ENCODE data around the gene IGSF23. TPM values are rescaled to one million over a fixed set of nuclear protein-coding genes. Genes with fewer than 3 reads are reported as not detected.

The IGSF23 gene
- polyA plus RNA-seq (2013, experiment 1 of 2) = not detected
- not detected for polyA plus RNA-seq (2013, experiment 2 of 2)

DNA sequence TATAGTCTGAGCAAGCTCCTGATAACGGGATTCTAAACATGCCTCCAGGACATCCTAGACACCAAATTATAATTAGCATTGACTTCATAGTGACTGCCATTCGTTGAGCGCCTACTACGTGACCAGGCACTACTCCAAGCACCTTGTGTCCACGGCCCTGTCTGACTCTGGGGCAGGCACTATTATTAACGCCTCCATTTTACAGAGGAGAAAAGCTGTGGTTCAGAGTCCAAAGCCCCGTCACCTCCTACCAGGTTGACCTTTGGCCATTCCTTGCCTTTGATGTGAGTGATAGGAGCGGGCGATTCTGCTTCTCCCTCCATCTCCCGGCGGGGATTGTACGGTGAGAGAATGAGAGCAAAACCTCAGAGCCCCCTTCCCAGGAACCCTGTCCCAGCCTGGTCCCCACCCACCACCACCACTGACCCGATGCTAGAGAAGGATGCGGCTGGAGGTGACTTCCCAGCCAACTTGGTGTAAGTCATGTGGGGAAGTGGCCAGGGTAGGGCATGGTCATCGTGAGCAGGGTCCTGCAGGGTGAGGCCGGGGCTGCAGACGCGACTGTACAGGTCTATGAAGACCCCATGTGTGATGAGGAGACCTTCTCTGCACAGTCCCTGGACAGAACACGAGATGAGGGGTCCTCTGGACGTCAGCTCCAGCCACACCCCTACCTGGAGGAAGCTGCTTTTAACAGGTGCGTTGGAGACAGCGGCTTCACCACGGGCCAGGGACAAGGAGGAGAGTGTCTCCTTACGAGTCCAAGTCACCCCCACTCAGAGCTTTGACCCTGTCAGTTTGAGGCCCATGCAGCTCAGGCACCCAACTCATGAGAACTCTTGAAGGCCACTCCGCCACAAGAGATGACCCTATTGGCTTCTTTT, at the start of gene IGSF23:
IGSF23 (plus strand) TSS at position 269 of the 884 bp plus-strand sequence; CDS start at position 352, 83 bp downstream.
- no CpG with 5 or more reads among the region's 25 CpGs for WGBS, 2 donors (ENCODE audit: extremely low coverage in 2 of 2, insufficient read length in 2 of 2, insufficient replicate concordance in 1 of 2)
- H4K91ac ChIP-seq (ENCODE audit: low read depth, low read length, poor library complexity) = no peak within 1 kb of the TSS

GRCh38 chr19:44566984-44567383, 46.4 kb upstream of the IGSF23 start:
- no peak overlapping the region for H2BK15ac ChIP-seq (ENCODE audit: low read length)
- peaks cover 0 to 1% of the 10 kb centered on the region in 2 donors for H3K4me1 ChIP-seq (ENCODE audit: control insufficient read depth in 2 of 2, insufficient read depth in 1 of 2, low read depth in 1 of 2, low read length in 2 of 2)
- no peak overlapping the region for H4K91ac ChIP-seq (ENCODE audit: low read depth, low read length, poor library complexity)
- H3K4me2 ChIP-seq (ENCODE audit: insufficient read depth, low read length, poor library complexity, severe bottlenecking) = peak overlapping the region; percentile 11
- no peak overlapping the region for H3K9ac ChIP-seq (ENCODE audit: low read depth, low read length, poor library complexity)
- no peak overlapping the region for H2BK12ac ChIP-seq (ENCODE audit: low read length)
- no CpG with 5 or more reads among the region's 5 CpGs for WGBS, 2 donors (ENCODE audit: extremely low coverage in 2 of 2, insufficient read length in 2 of 2, insufficient replicate concordance in 1 of 2)
- H3K4ac ChIP-seq (ENCODE audit: low read length) = no peak overlapping the region
- H3K79me1 ChIP-seq (ENCODE audit: low read depth, low read length) = no peaks in the 10 kb centered on the region
- no peak overlapping the region for H2BK5ac ChIP-seq (ENCODE audit: low read length)
- peaks cover 0 to 3% (median 0%) of the 10 kb centered on the region in 3 experiments for H3K27me3 ChIP-seq (ENCODE audit: control insufficient read depth in 3 of 3, insufficient read depth in 3 of 3, low read depth in 1 of 3, low read length in 3 of 3)
- no peak overlapping the region for H4K8ac ChIP-seq (ENCODE audit: low read depth, low read length)
- no peak overlapping the region for H3K18ac ChIP-seq (ENCODE audit: low read length)
- no peak overlapping the region for H2BK120ac ChIP-seq (ENCODE audit: low read depth, low read length)
- no peak overlapping the region for H3K27ac ChIP-seq (replicated peaks; ENCODE audit: low read length)
- H3K36me3 ChIP-seq (replicated peaks in 1 of 2; ENCODE audit: control insufficient read depth in 2 of 2, insufficient read depth in 2 of 2, low read length in 2 of 2) = no peaks in the 10 kb centered on the region
- no peak overlapping the region for H3K14ac ChIP-seq (ENCODE audit: low read length)
- no peak overlapping the region for H2AFZ ChIP-seq (ENCODE audit: low read length)
- no peaks in the 10 kb centered on the region for H3K9me3 ChIP-seq (replicated peaks in 1 of 2; ENCODE audit: control insufficient read depth in 2 of 2, insufficient read depth in 1 of 2, low read depth in 1 of 2, low read length in 2 of 2)
- no peak overlapping the region for H3K23ac ChIP-seq (ENCODE audit: low read depth, low read length, poor library complexity)
- no peak for DNase-seq (ENCODE audit: low spot score)
- no peak overlapping the region for H2AK5ac ChIP-seq (ENCODE audit: low read depth, low read length)
- H3K4me3 ChIP-seq (ENCODE audit: low read length in 2 of 2) = no peak overlapping the region

More for the DNA sequence above, at the start of gene IGSF23:
- no peak within 1 kb of the TSS for H3K9ac ChIP-seq (ENCODE audit: low read depth, low read length, poor library complexity)
- no peak within 1 kb of the TSS for H3K14ac ChIP-seq (ENCODE audit: low read length)
- no peak within 1 kb of the TSS for H3K4me3 ChIP-seq (ENCODE audit: low read length in 2 of 2)
- no peak within 1 kb of the TSS for H3K4ac ChIP-seq (ENCODE audit: low read length)
- peak within 1 kb of the TSS; percentile 79 for H3K18ac ChIP-seq (ENCODE audit: low read length)
- H4K8ac ChIP-seq (ENCODE audit: low read depth, low read length) = no peak within 1 kb of the TSS
- H3K27ac ChIP-seq (replicated peaks; ENCODE audit: low read length) = no peak within 1 kb of the TSS
- no peaks in the 10 kb centered on the region for H3K4me1 ChIP-seq (ENCODE audit: control insufficient read depth in 2 of 2, insufficient read depth in 1 of 2, low read depth in 1 of 2, low read length in 2 of 2)
- no peaks in the 10 kb centered on the region for H3K27me3 ChIP-seq (ENCODE audit: control insufficient read depth in 3 of 3, insufficient read depth in 3 of 3, low read depth in 1 of 3, low read length in 3 of 3)
- H3K9me3 ChIP-seq (replicated peaks in 1 of 2; ENCODE audit: control insufficient read depth in 2 of 2, insufficient read depth in 1 of 2, low read depth in 1 of 2, low read length in 2 of 2) = no peaks in the 10 kb centered on the region
- DNase-seq (ENCODE audit: low spot score) = no peak
- H2AK5ac ChIP-seq (ENCODE audit: low read depth, low read length) = peak within 1 kb of the TSS; percentile 3
- H3K36me3 ChIP-seq (replicated peaks in 1 of 2; ENCODE audit: control insufficient read depth in 2 of 2, insufficient read depth in 2 of 2, low read length in 2 of 2) = no peaks in the 10 kb centered on the region
- no peak within 1 kb of the TSS for H2BK12ac ChIP-seq (ENCODE audit: low read length)
- no peak within 1 kb of the TSS for H3K23ac ChIP-seq (ENCODE audit: low read depth, low read length, poor library complexity)
- H2AFZ ChIP-seq (ENCODE audit: low read length) = no peak within 1 kb of the TSS
- peak within 1 kb of the TSS; percentile 79 for H2BK15ac ChIP-seq (ENCODE audit: low read length)
- no peak within 1 kb of the TSS for H3K4me2 ChIP-seq (ENCODE audit: insufficient read depth, low read length, poor library complexity, severe bottlenecking)
- no peak within 1 kb of the TSS for H2BK120ac ChIP-seq (ENCODE audit: low read depth, low read length)
- no peaks in the 10 kb centered on the region for H3K79me1 ChIP-seq (ENCODE audit: low read depth, low read length)
- H2BK5ac ChIP-seq (ENCODE audit: low read length) = no peak within 1 kb of the TSS

DNA sequence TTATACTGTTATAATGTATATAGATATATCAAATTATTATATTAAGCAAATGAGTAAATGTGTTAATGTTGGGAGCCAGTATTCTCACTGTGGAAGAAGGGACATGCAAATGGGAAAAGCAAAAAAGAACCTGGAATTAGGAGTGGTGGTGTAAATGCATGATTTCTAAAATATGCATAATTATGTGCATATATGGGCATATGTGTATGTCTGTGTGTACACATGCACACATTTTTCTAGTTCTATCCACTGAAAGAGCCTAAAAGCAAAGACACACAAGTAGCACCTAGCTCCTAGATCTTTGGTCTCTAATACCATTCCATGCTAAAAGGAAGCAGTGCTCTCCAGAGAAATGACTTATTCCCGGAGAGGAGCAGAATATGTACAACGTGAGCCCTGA, 45.6 kb upstream of the IGSF23 start:
- Histone ChIP-seq H3K4ac (ENCODE audit: low read length) (no peak overlapping the region), H3K27ac (replicated peaks; ENCODE audit: low read length) (no peak overlapping the region), H3K27me3 (ENCODE audit: control insufficient read depth in 3 of 3, insufficient read depth in 3 of 3, low read depth in 1 of 3, low read length in 3 of 3) (peaks cover 0 to 3% (median 0%) of the 10 kb centered on the region in 3 experiments), H3K9ac (ENCODE audit: low read depth, low read length, poor library complexity) (no peak overlapping the region), H2BK12ac (ENCODE audit: low read length) (no peak overlapping the region), H3K79me1 (ENCODE audit: low read depth, low read length) (no peaks in the 10 kb centered on the region), H3K4me1 (ENCODE audit: control insufficient read depth in 2 of 2, insufficient read depth in 1 of 2, low read depth in 1 of 2, low read length in 2 of 2) (peaks cover 0 to 1% of the 10 kb centered on the region in 2 donors), H3K9me3 (replicated peaks in 1 of 2; ENCODE audit: control insufficient read depth in 2 of 2, insufficient read depth in 1 of 2, low read depth in 1 of 2, low read length in 2 of 2) (no peaks in the 10 kb centered on the region), H3K4me3 (ENCODE audit: low read length in 2 of 2) (no peak overlapping the region), H3K36me3 (replicated peaks in 1 of 2; ENCODE audit: control insufficient read depth in 2 of 2, insufficient read depth in 2 of 2, low read length in 2 of 2) (no peaks in the 10 kb centered on the region), H3K18ac (ENCODE audit: low read length) (no peak overlapping the region), H2AFZ (ENCODE audit: low read length) (no peak overlapping the region), H3K23ac (ENCODE audit: low read depth, low read length, poor library complexity) (no peak overlapping the region), H3K14ac (ENCODE audit: low read length) (no peak overlapping the region), H2BK120ac (ENCODE audit: low read depth, low read length) (no peak overlapping the region), H2AK5ac (ENCODE audit: low read depth, low read length) (no peak overlapping the region), H3K4me2 (ENCODE audit: insufficient read depth, low read length, poor library complexity, severe bottlenecking) (no peak overlapping the region), H2BK15ac (ENCODE audit: low read length) (no peak overlapping the region), H4K8ac (ENCODE audit: low read depth, low read length) (no peak overlapping the region), H4K91ac (ENCODE audit: low read depth, low read length, poor library complexity) (no peak overlapping the region), H2BK5ac (ENCODE audit: low read length) (no peak overlapping the region)
- DNase-seq (ENCODE audit: low spot score) = no peak
- no CpG with 5 or more reads among the region's 2 CpGs for WGBS, 2 donors (ENCODE audit: extremely low coverage in 2 of 2, insufficient read length in 2 of 2, insufficient replicate concordance in 1 of 2)

DNA sequence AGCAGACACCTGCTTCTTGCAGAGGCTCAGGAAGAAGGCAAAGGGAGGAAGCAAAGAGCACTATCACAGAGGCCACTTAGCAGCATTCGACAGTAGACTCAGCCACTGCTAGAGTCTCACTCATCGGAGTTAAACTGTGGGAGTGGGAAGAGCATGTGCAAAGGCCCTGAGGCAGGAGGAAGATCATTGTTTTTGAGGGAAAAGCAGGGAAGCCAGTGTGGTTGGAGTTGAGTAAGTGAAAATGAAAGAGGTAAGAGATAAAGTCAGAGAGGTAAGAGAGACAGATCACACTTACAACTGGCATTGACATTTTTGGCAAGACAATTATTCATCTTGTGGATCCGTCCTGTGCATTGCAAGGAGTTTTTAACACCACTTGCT, 42.8 kb upstream of the IGSF23 start:
- H2BK120ac ChIP-seq (ENCODE audit: low read depth, low read length) = no peak overlapping the region
- no peak overlapping the region for H3K14ac ChIP-seq (ENCODE audit: low read length)
- H2AK5ac ChIP-seq (ENCODE audit: low read depth, low read length) = no peak overlapping the region
- no peak overlapping the region for H3K4ac ChIP-seq (ENCODE audit: low read length)
- H4K8ac ChIP-seq (ENCODE audit: low read depth, low read length) = no peak overlapping the region
- no CpG with 5 or more reads among the region's 3 CpGs for WGBS, 2 donors (ENCODE audit: extremely low coverage in 2 of 2, insufficient read length in 2 of 2, insufficient replicate concordance in 1 of 2)
- H3K4me1 ChIP-seq (ENCODE audit: control insufficient read depth in 2 of 2, insufficient read depth in 1 of 2, low read depth in 1 of 2, low read length in 2 of 2) = peaks cover 0 to 4% of the 10 kb centered on the region in 2 donors
- no peak overlapping the region for H3K4me3 ChIP-seq (ENCODE audit: low read length in 2 of 2)
- H2AFZ ChIP-seq (ENCODE audit: low read length) = no peak overlapping the region
- no peak overlapping the region for H2BK12ac ChIP-seq (ENCODE audit: low read length)
- H2BK15ac ChIP-seq (ENCODE audit: low read length) = no peak overlapping the region
- no peak overlapping the region for H3K18ac ChIP-seq (ENCODE audit: low read length)
- H3K4me2 ChIP-seq (ENCODE audit: insufficient read depth, low read length, poor library complexity, severe bottlenecking) = no peak overlapping the region
- no peaks in the 10 kb centered on the region for H3K27me3 ChIP-seq (ENCODE audit: control insufficient read depth in 3 of 3, insufficient read depth in 3 of 3, low read depth in 1 of 3, low read length in 3 of 3)
- no peak overlapping the region for H4K91ac ChIP-seq (ENCODE audit: low read depth, low read length, poor library complexity)
- no peaks in the 10 kb centered on the region for H3K9me3 ChIP-seq (replicated peaks in 1 of 2; ENCODE audit: control insufficient read depth in 2 of 2, insufficient read depth in 1 of 2, low read depth in 1 of 2, low read length in 2 of 2)
- no peaks in the 10 kb centered on the region for H3K36me3 ChIP-seq (replicated peaks in 1 of 2; ENCODE audit: control insufficient read depth in 2 of 2, insufficient read depth in 2 of 2, low read length in 2 of 2)
- DNase-seq (ENCODE audit: low spot score) = no peak
- no peaks in the 10 kb centered on the region for H3K79me1 ChIP-seq (ENCODE audit: low read depth, low read length)
- no peak overlapping the region for H3K27ac ChIP-seq (replicated peaks; ENCODE audit: low read length)
- no peak overlapping the region for H2BK5ac ChIP-seq (ENCODE audit: low read length)
- no peak overlapping the region for H3K9ac ChIP-seq (ENCODE audit: low read depth, low read length, poor library complexity)
- no peak overlapping the region for H3K23ac ChIP-seq (ENCODE audit: low read depth, low read length, poor library complexity)
